Ascending aorta (tissue), 2 donors: ENCODE results near the gene POLG2. TPM values are rescaled to one million over a fixed set of nuclear protein-coding genes. Genes with fewer than 3 reads are reported as not detected.

Experiments used
- DNase-seq, 2 donors: peaks; one replicate each; pipeline ENCODE4 v3.0.0-alpha.2; 2019; ENCODE audit warnings: low spot score in 2 of 2
- H3K27ac ChIP-seq, 2 donors: fragments of 200-600 bp; sonication (generic); one replicate each; pipeline ENCODE4 v1.5.1; 2016 to 2017; ENCODE audit warnings: mild to moderate bottlenecking in 1 of 2
- H3K27me3 ChIP-seq: fragments of 200-600 bp; sonication (generic); one replicate; pipeline ENCODE4 v1.5.1; 2017
- H3K36me3 ChIP-seq, 2 donors: fragments of 200-600 bp; sonication (generic); one replicate each; pipeline ENCODE4 v1.5.1; 2016
- H3K4me1 ChIP-seq, 2 donors: fragments of 200-600 bp; sonication (generic); one replicate each; pipeline ENCODE4 v1.5.1; 2016 to 2017; ENCODE audit warnings: mild to moderate bottlenecking in 1 of 2
- H3K4me3 ChIP-seq, 2 donors: fragments of 200-600 bp; sonication (generic); one replicate each; pipeline ENCODE4 v1.5.1; 2016 to 2017; ENCODE audit warnings: mild to moderate bottlenecking in 1 of 2
- H3K9me3 ChIP-seq, 2 donors: fragments of 200-600 bp; sonication (generic); one replicate each; pipeline ENCODE4 v1.5.1; 2016
- CTCF ChIP-seq, 3 experiments: fragments of 200-600 bp in 2 of 3; fragments of 450-650 bp in 1 of 3; sonication (generic) in 2 of 3; IDR thresholded peaks; one replicate each; pipeline ENCODE4 v1.5.1; 2016 to 2019; ENCODE audit warnings: antibody characterized with exemption in 3 of 3, mild to moderate bottlenecking in 1 of 3, moderate library complexity in 1 of 3
- intact Hi-C: fragments of 100-400 bp; cut with DNase I; formaldehyde crosslinking; loops from one replicate; pipeline ENCODE4 v1.15.1; 2023
- total RNA-seq: library from RNA; depleted of rRNA; stranded (reverse); fragments of >200 nt; gene quantifications from one replicate; pipeline ENCODE4 v1.1.0, GENCODE V29; 2016

POLG2 gene
- total RNA-seq, 1 donor from 2014 or later = 1.5 TPM

- H3K9me3 ChIP-seq = no peaks in the 10 kb centered on the region
- H3K36me3 ChIP-seq = peaks cover 50 to 59% of the 10 kb centered on the region in 2 donors
- peaks cover 13 to 46% of the 10 kb centered on the region in 2 donors for H3K4me1 ChIP-seq
- intact Hi-C loops = loop anchor here (1.0 to 10.0 kb wide), 6 partner anchors 8 to 733 kb away; partner anchors contain the start of genes CCDC47, FTSJ3, POLG2 and PSMC5
- peak overlapping the region; percentile 99 to 100 for H3K27ac ChIP-seq
- H3K4me3 ChIP-seq = peak overlapping the region; percentile 91 to 99
- TF ChIP-seq CTCF (IDR thresholded peaks at IDR 0.05) = no peak
- peak; percentile 50 to 94 for DNase-seq
- no peaks in the 10 kb centered on the region for H3K27me3 ChIP-seq
Observed at GRCh38 chr17:64505340-64506200, 8.7 kb upstream of the POLG2 start.

GRCh38 chr17:64504769-64505339 lies 8.0 kb upstream of the POLG2 start:
- no peak for TF ChIP-seq CTCF (IDR thresholded peaks at IDR 0.05)
- DNase-seq = no peak
- Histone ChIP-seq H3K27me3 (no peaks in the 10 kb centered on the region), H3K4me3 (peak overlapping the region; percentile 91 to 99), H3K9me3 (no peaks in the 10 kb centered on the region), H3K4me1 (peaks cover 13 to 50% of the 10 kb centered on the region in 2 donors), H3K36me3 (peaks cover 50 to 59% of the 10 kb centered on the region in 2 donors), H3K27ac (peak overlapping the region; percentile 99 to 100)
- intact Hi-C loops = loop anchor here (5.0 to 10.0 kb wide), 4 partner anchors 157 to 678 kb away; partner anchors contain the start of genes FTSJ3, PSMC5 and SMURF2

GRCh38 chr17:64503821-64504768 lies 7.2 kb upstream of the POLG2 start:
- Histone ChIP-seq H3K27me3 (no peaks in the 10 kb centered on the region), H3K27ac (peak overlapping the region; percentile 99 to 100), H3K4me3 (peak overlapping the region; percentile 91 to 99), H3K9me3 (no peaks in the 10 kb centered on the region), H3K4me1 (peaks cover 13 to 43% of the 10 kb centered on the region in 2 donors), H3K36me3 (peaks cover 54 to 60% of the 10 kb centered on the region in 2 donors)
- no peak for DNase-seq
- no peak for TF ChIP-seq CTCF (IDR thresholded peaks at IDR 0.05)
- intact Hi-C loops = loop anchor here (10.0 kb wide), 2 partner anchors 359 to 471 kb away; no protein-coding TSS in a partner anchor

- Histone ChIP-seq H3K27ac (peak overlapping the region in 1 of 2 donors; percentile 99), H3K4me1 (peaks cover 13 to 40% of the 10 kb centered on the region in 2 donors), H3K27me3 (no peaks in the 10 kb centered on the region), H3K9me3 (no peaks in the 10 kb centered on the region), H3K36me3 (peaks cover 54 to 67% of the 10 kb centered on the region in 2 donors), H3K4me3 (peak overlapping the region; percentile 14 to 91)
- TF ChIP-seq CTCF (IDR thresholded peaks at IDR 0.05) = no peak
- DNase-seq = no peak
- intact Hi-C loops = loop anchor here (10.0 kb wide), 2 partner anchors 359 to 471 kb away; no protein-coding TSS in a partner anchor
Observed at GRCh38 chr17:64503341-64503740, 6.5 kb upstream of the POLG2 start.

- Histone ChIP-seq H3K27ac (peak overlapping the region in 1 of 2 donors; percentile 99), H3K9me3 (no peaks in the 10 kb centered on the region), H3K4me3 (peak overlapping the region; percentile 14 to 91), H3K27me3 (no peaks in the 10 kb centered on the region), H3K36me3 (peaks cover 54 to 72% of the 10 kb centered on the region in 2 donors), H3K4me1 (peaks cover 13 to 36% of the 10 kb centered on the region in 2 donors)
- no peak for DNase-seq
- intact Hi-C loops = loop anchor here (10.0 kb wide), 2 partner anchors 358 to 472 kb away; no protein-coding TSS in a partner anchor
- no peak for TF ChIP-seq CTCF (IDR thresholded peaks at IDR 0.05)
Observed at GRCh38 chr17:64502809-64503208, 6.0 kb upstream of the POLG2 start.
